IMR-90 (cell line): ENCODE data around the gene CEP104. TPM values are rescaled to one million over a fixed set of nuclear protein-coding genes. Genes with fewer than 3 reads are reported as not detected.

Experiments
- ATAC-seq: fragments of 200-7000 bp; cut with Tn5 transposase; 2 replicates; pipeline ENCODE4 v1.9.1; 2020; ENCODE audit warnings: low read depth, mild to moderate bottlenecking, moderate library complexity
- BruUV-seq: library from RNA; stranded (reverse); fragments of 400-500 nt; replicated peaks from 2 replicates; lab custom pipeline; 2021; lab: Mats Ljungman, UMichigan
- CTCF ChIA-PET: fragments of 300-600 bp; formaldehyde crosslinking; extraction: SDS; loops from one replicate; lab custom pipeline; 2021; ENCODE audit warnings: antibody characterized with exemption; lab: Yijun Ruan, JAX
- POLR2A ChIA-PET: fragments of 300-600 bp; sonication (Branson Sonifier 250); formaldehyde crosslinking; loops from one replicate; lab custom pipeline; 2022; ENCODE audit warnings: antibody characterized with exemption; ENCODE audit not compliant: unreplicated experiment; lab: Charles Lee
- DNase-seq: peaks from one replicate; pipeline ENCODE4 v3.0.0; 2013
- H2AFZ ChIP-seq: replicated peaks from 2 replicates; pipeline ENCODE3; 2013; ENCODE audit warnings: low read length, mild to moderate bottlenecking; ENCODE audit not compliant: poor library complexity
- H2AK5ac ChIP-seq: 2 replicates; pipeline ENCODE4 v1.6.1; 2013; ENCODE audit warnings: low read depth, low read length, inconsistent platforms
- H2AK9ac ChIP-seq: replicated peaks from 2 replicates; pipeline ENCODE3; 2013; ENCODE audit warnings: mild to moderate bottlenecking, low read depth, low read length, moderate library complexity; ENCODE audit not compliant: poor library complexity
- H2BK120ac ChIP-seq: 2 replicates; pipeline ENCODE4 v1.6.1; 2013; ENCODE audit warnings: low read depth, low read length, inconsistent platforms
- H2BK15ac ChIP-seq: 3 replicates; pipeline ENCODE4 v1.6.1; 2013; ENCODE audit warnings: low read depth, low read length, inconsistent platforms
- H2BK20ac ChIP-seq: 2 replicates; pipeline ENCODE4 v1.6.1; 2013; ENCODE audit warnings: low read depth, mild to moderate bottlenecking, inconsistent platforms, low read length, moderate library complexity
- H2BK5ac ChIP-seq: 2 replicates; pipeline ENCODE4 v1.6.1; 2013; ENCODE audit warnings: mild to moderate bottlenecking, low read depth, low read length, inconsistent platforms; ENCODE audit not compliant: poor library complexity, severe bottlenecking
- H3K14ac ChIP-seq: replicated peaks from 2 replicates; pipeline ENCODE4 v1.6.1; 2013; ENCODE audit warnings: low read depth, low read length, inconsistent platforms
- H3K18ac ChIP-seq: 2 replicates; pipeline ENCODE4 v1.6.1; 2013; ENCODE audit warnings: low read depth, low read length, control low read depth
- H3K23ac ChIP-seq: 2 replicates; pipeline ENCODE4 v1.6.1; 2013; ENCODE audit warnings: low read depth, low read length, inconsistent platforms
- H3K27ac ChIP-seq: 2 replicates; pipeline ENCODE4 v1.5.1; 2013; ENCODE audit warnings: mild to moderate bottlenecking, control low read depth, low read length; ENCODE audit not compliant: insufficient read depth
- H3K27me3 ChIP-seq: 2 replicates; pipeline ENCODE4 v1.6.1; 2013; ENCODE audit warnings: low read length; ENCODE audit not compliant: control insufficient read depth, insufficient read depth
- H3K36me3 ChIP-seq: 2 replicates; pipeline ENCODE4 v1.6.1; 2013; ENCODE audit warnings: low read length, mixed read lengths; ENCODE audit not compliant: control insufficient read depth, insufficient read depth
- H3K4ac ChIP-seq: 2 replicates; pipeline ENCODE4 v1.6.1; 2013; ENCODE audit warnings: low read depth, low read length, inconsistent platforms
- H3K4me1 ChIP-seq: 2 replicates; pipeline ENCODE4 v1.6.1; 2013; ENCODE audit warnings: low read length, mixed read lengths; ENCODE audit not compliant: control insufficient read depth, insufficient read depth
- H3K4me2 ChIP-seq: 2 replicates; pipeline ENCODE4 v1.6.1; 2013; ENCODE audit warnings: low read depth, mild to moderate bottlenecking, control low read depth, low read length, moderate library complexity
- H3K4me3 ChIP-seq: 2 replicates; pipeline ENCODE4 v1.5.1; 2013; ENCODE audit warnings: low read depth, mild to moderate bottlenecking, control low read depth, low read length, moderate library complexity; ENCODE audit not compliant: insufficient read depth
- H3K56ac ChIP-seq: 2 replicates; pipeline ENCODE4 v1.6.1; 2013; ENCODE audit warnings: low read length, inconsistent platforms; ENCODE audit not compliant: insufficient read depth; ENCODE audit errors: extremely low read depth
- H3K79me1 ChIP-seq, 2 experiments: 2 replicates each; pipeline ENCODE4 v1.6.1; 2013; ENCODE audit warnings: low read length in 2 of 2, inconsistent platforms in 1 of 2, low read depth in 1 of 2
- H3K9ac ChIP-seq: 2 replicates; pipeline ENCODE4 v1.6.1; 2013; ENCODE audit warnings: low read depth, low read length, control low read depth
- H3K9me1 ChIP-seq: 2 replicates; pipeline ENCODE4 v1.6.1; 2013; ENCODE audit warnings: low read length, inconsistent platforms; ENCODE audit not compliant: insufficient read depth
- H3K9me3 ChIP-seq: 2 replicates; pipeline ENCODE4 v1.6.1; 2013; ENCODE audit warnings: low read length; ENCODE audit not compliant: control insufficient read depth, insufficient read depth
- H4K20me1 ChIP-seq: 2 replicates; pipeline ENCODE4 v1.6.1; 2013; ENCODE audit warnings: low read length, inconsistent platforms; ENCODE audit not compliant: insufficient read depth
- H4K5ac ChIP-seq: 2 replicates; pipeline ENCODE4 v1.6.1; 2013; ENCODE audit warnings: mild to moderate bottlenecking, low read depth, low read length, control low read depth
- H4K8ac ChIP-seq, 2 experiments: 2 replicates each; pipeline ENCODE4 v1.6.1; 2013; ENCODE audit warnings: low read depth in 2 of 2, low read length in 2 of 2, control low read depth in 1 of 2, inconsistent platforms in 1 of 2
- H4K91ac ChIP-seq: 2 replicates; pipeline ENCODE4 v1.6.1; 2013; ENCODE audit warnings: low read depth, low read length, inconsistent platforms; ENCODE audit not compliant: insufficient read depth
- RCOR1 ChIP-seq: IDR thresholded peaks from 2 replicates; pipeline ENCODE4 v1.6.1; 2012; ENCODE audit warnings: mild to moderate bottlenecking, low read length, improper control_type of control experiment; ENCODE audit not compliant: insufficient replicate concordance
- RFX5 ChIP-seq: IDR thresholded peaks from 2 replicates; pipeline ENCODE4 v1.8.0; 2012; ENCODE audit warnings: low read depth, mild to moderate bottlenecking, low read length, moderate library complexity
- WGBS, 2 experiments: methylation state at CpG; one replicate each; pipeline versions ENCODE4 v1.1.5 to v1.1.7; 2013; ENCODE audit warnings: missing lambda C conversion rate in 2 of 2; ENCODE audit not compliant: insufficient read length in 1 of 2; ENCODE audit errors: extremely low coverage in 2 of 2; 5-methylcytosine and 5-hydroxymethylcytosine counted together
- dilution Hi-C: fragments of 300-500 bp; cut with HindIII; formaldehyde crosslinking; loops from one replicate; pipeline ENCODE4 v1.14.3; 2018; ENCODE audit warnings: low sequenced_read_pairs; ENCODE audit not compliant: unreplicated experiment
- in situ Hi-C: fragments of 300-500 bp; cut with MboI; formaldehyde crosslinking; loops from 3 replicates; pipeline ENCODE4 v1.14.3; 2019; ENCODE audit warnings: low sequenced_read_pairs, inconsistent platforms, mixed read lengths
- intact Hi-C: fragments of 100-400 bp; cut with micrococcal nuclease; formaldehyde crosslinking; loops from 2 replicates; pipeline ENCODE4 v1.10.0; 2022
- polyA plus RNA-seq, 3 experiments: library from polyadenylated mRNA; depleted of rRNA; stranded (reverse); fragments of >200 nt; gene quantifications; 2 replicates each; pipeline ENCODE4 v1.2.3, GENCODE V29; 2012; ENCODE audit warnings: low replicate concordance in 1 of 3
- total RNA-seq: library from RNA; depleted of rRNA; stranded (reverse); fragments of >200 nt; gene quantifications from 2 replicates; pipeline ENCODE4 v1.2.3, GENCODE V29; 2012

CEP104 gene
- total and polyA plus RNA-seq, 2 of the 4 experiments (the other 2 are of a cell fraction): 14.3 to 17.5 TPM

GRCh38 chr1:3902111-3902511 lies 45.1 kb upstream of the CEP104 start:
- Histone ChIP-seq H3K36me3 (no peaks in the 10 kb centered on the region), H3K4me1 (no peaks in the 10 kb centered on the region), H3K79me1 (peaks cover 0 to 8% of the 10 kb centered on the region in 2 experiments; a peak in 1 of 4 replicates), H2BK5ac (no peak overlapping the region), H3K4me2 (no peak overlapping the region), H4K8ac (no peak overlapping the region), H3K27ac (no peak overlapping the region), H3K9me3 (no peaks in the 10 kb centered on the region), H3K9me1 (no peaks in the 10 kb centered on the region; the same call in 1 of the 2 replicates), H2BK20ac (no peak overlapping the region), H3K9ac (no peak overlapping the region), H3K27me3 (no peaks in the 10 kb centered on the region), H3K23ac (no peak overlapping the region), H4K20me1 (no peaks in the 10 kb centered on the region), H2AK9ac (no peak overlapping the region), H2BK120ac (no peak overlapping the region), H2BK15ac (no peak overlapping the region), H2AK5ac (no peak overlapping the region), H3K4ac (no peak overlapping the region), H3K4me3 (no peak overlapping the region), H3K56ac (no peak overlapping the region), H4K91ac (no peak overlapping the region), H4K5ac (no peak overlapping the region), H3K14ac (no peak overlapping the region), H2AFZ (no peak overlapping the region), H3K18ac (no peak overlapping the region)
- intact Hi-C loops (no loop called here), dilution Hi-C loops (no loop called here), in situ Hi-C loops (loop anchor here (25.0 kb wide), 1 partner anchor 2010 kb away; no protein-coding TSS in a partner anchor)
- BruUV-seq: no TSS peak
- no CpG with 5 or more reads among the region's 15 CpGs for WGBS, 2 experiments
- POLR2A ChIA-PET: interaction anchor here (0.6 kb wide), 1 partner anchor 184 kb away, joined by 3 read pairs; no protein-coding TSS in a partner anchor
- DNase-seq: no peak
- no peak for ATAC-seq
- TF ChIP-seq RCOR1 (no peak), RFX5 (no peak)
- CTCF ChIA-PET: no interaction called here
